Measurements from ENCODE around the gene CCDC195.

DNA sequence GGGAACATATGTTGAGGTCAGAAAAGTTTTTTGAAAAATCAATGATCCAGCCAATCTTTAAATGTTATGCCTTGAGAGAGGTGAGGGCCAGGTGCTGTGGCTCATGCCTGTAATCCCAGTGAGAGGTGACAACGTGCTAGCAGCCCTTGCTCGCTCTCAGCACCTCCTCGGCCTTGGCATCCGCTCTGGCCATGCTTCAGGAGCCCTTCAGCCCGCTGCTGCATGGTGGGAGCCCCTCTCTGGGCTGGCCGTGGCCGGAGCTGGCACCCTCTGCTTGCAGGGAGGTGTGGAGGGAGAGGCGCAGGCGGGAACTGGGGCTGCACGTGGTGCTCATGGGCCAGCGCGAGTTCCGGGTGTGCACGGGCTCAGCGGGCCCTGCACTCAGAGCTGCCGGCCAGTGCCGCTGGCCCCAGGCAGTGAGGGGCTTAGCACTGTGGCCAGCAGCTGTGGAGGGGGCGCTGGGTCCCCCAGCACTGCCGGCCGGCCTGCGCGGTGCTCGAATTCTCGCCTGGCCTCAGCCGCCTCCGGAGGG lies 61.1 kb downstream of the CCDC195 start:
- TF ChIP-seq, protein P1, sequence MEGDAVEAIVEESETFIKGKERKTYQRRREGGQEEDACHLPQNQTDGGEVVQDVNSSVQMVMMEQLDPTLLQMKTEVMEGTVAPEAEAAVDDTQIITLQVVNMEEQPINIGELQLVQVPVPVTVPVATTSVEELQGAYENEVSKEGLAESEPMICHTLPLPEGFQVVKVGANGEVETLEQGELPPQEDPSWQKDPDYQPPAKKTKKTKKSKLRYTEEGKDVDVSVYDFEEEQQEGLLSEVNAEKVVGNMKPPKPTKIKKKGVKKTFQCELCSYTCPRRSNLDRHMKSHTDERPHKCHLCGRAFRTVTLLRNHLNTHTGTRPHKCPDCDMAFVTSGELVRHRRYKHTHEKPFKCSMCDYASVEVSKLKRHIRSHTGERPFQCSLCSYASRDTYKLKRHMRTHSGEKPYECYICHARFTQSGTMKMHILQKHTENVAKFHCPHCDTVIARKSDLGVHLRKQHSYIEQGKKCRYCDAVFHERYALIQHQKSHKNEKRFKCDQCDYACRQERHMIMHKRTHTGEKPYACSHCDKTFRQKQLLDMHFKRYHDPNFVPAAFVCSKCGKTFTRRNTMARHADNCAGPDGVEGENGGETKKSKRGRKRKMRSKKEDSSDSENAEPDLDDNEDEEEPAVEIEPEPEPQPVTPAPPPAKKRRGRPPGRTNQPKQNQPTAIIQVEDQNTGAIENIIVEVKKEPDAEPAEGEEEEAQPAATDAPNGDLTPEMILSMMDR (IDR thresholded peaks at IDR 0.05; ENCODE audit: poor library complexity): no peak
- TF ChIP-seq EZH2 (IDR thresholded peaks at IDR 0.05; ENCODE audit: borderline replicate concordance): no peak

All from hepatocyte (in vitro differentiated cells).